Skin of body (tissue), 2 donors: Measurements from ENCODE around the gene SMARCB1. TPM values are rescaled to one million over a fixed set of nuclear protein-coding genes. Genes with fewer than 3 reads are reported as not detected.
A peak's percentile ranks its signal among the peaks of the same experiment; 100 is the strongest.

Experiments used
- DNase-seq: peaks from one replicate; lab custom pipeline; 2025; lab: John Stamatoyannopoulos, UW
- total RNA-seq: library from RNA; depleted of rRNA; stranded (reverse); fragments of >200 nt; gene quantifications from one replicate; pipeline ENCODE4 v1.2.3, GENCODE V29; 2014

The SMARCB1 gene
- total RNA-seq, 1 donor from 2014 or later: 24.8 TPM

GRCh38 chr22:23831261-23831660 lies 44.5 kb downstream of the SMARCB1 start:
- no peak for DNase-seq

- no peak for DNase-seq
Observed at GRCh38 chr22:23831781-23832180, 45.0 kb downstream of the SMARCB1 start.

GRCh38 chr22:23832226-23833016 lies 45.7 kb downstream of the SMARCB1 start:
- no peak for DNase-seq

GRCh38 chr22:23833017-23833751 lies 46.4 kb downstream of the SMARCB1 start:
- DNase-seq: no peak

- DNase-seq: no peak
Observed at GRCh38 chr22:23833911-23834317, 47.1 kb downstream of the SMARCB1 start.

- no peak for DNase-seq
Observed at GRCh38 chr22:23834406-23834792, 47.6 kb downstream of the SMARCB1 start.

GRCh38 chr22:23834793-23835483 lies 48.2 kb downstream of the SMARCB1 start:
- DNase-seq: no peak

- DNase-seq: no peak
Observed at GRCh38 chr22:23835484-23836144, 48.8 kb downstream of the SMARCB1 start.

- DNase-seq: no peak
Observed at GRCh38 chr22:23836281-23836680, 49.5 kb downstream of the SMARCB1 start.

GRCh38 chr22:23836692-23837495 lies 50.1 kb downstream of the SMARCB1 start:
- no peak for DNase-seq

GRCh38 chr22:23837496-23837859 lies 50.7 kb downstream of the SMARCB1 start:
- no peak for DNase-seq

GRCh38 chr22:23837911-23838680 lies 51.3 kb downstream of the SMARCB1 start:
- no peak for DNase-seq

- DNase-seq: peak; percentile 89
Observed at GRCh38 chr22:23838681-23839468, 52.1 kb downstream of the SMARCB1 start, which contains the start of gene DERL3. Gene DERL3, minus strand, starts transcription at chr22:23839006. Its CDS starts 19 bp downstream, at chr22:23838987.

GRCh38 chr22:23840026-23840425 lies 53.3 kb downstream of the SMARCB1 start:
- DNase-seq: no peak

- DNase-seq: no peak
Observed at GRCh38 chr22:23841292-23841691, 54.5 kb downstream of the SMARCB1 start.

- no peak for DNase-seq
Observed at GRCh38 chr22:23841736-23842445, 55.1 kb downstream of the SMARCB1 start.

- no peak for DNase-seq
Observed at GRCh38 chr22:23842599-23842998, 55.8 kb downstream of the SMARCB1 start.

GRCh38 chr22:23844739-23845202 lies 58.0 kb downstream of the SMARCB1 start:
- no peak for DNase-seq
